Stimulated activated memory B cell treated with anti-CD40 and anti-IgM and Interleukin-4, amounts not matched to agents 10 μg/mL and 1 μg/mL and 100 μg/mL, for 72 hours (primary cell): ENCODE results near the gene AK3.
A peak's percentile ranks its signal among the peaks of the same experiment; 100 is the strongest.

Experiments
- ATAC-seq: fragments of 150-1000 bp; cut with Tn5 transposase; 2 replicates; pipeline ENCODE4 v1.10.0; 2021
- H3K27ac Mint-ChIP-seq: one replicate; pipeline ENCODE4 v1.8.0; 2022; ENCODE audit warnings: mild to moderate bottlenecking, mixed read lengths
- H3K27me3 Mint-ChIP-seq: one replicate; pipeline ENCODE4 v1.8.0; 2022; ENCODE audit warnings: mixed read lengths
- H3K36me3 Mint-ChIP-seq: one replicate; pipeline ENCODE4 v1.8.0; 2022; ENCODE audit warnings: mixed read lengths
- H3K4me1 Mint-ChIP-seq: one replicate; pipeline ENCODE4 v1.8.0; 2022; ENCODE audit warnings: mixed read lengths
- H3K4me3 Mint-ChIP-seq: one replicate; pipeline ENCODE4 v1.8.0; 2022; ENCODE audit warnings: mild to moderate bottlenecking, moderate library complexity, mixed read lengths
- H3K9me3 Mint-ChIP-seq: one replicate; pipeline ENCODE4 v1.8.0; 2022; ENCODE audit warnings: mixed read lengths

The AK3 gene

GRCh38 chr9:4738866-4739586, 2.0 kb downstream of the AK3 start:
- Mint-ChIP-seq H3K4me1 (peaks cover 37% of the 10 kb centered on the region), H3K36me3 (peaks cover 8% of the 10 kb centered on the region), H3K27me3 (no peaks in the 10 kb centered on the region), H3K9me3 (no peaks in the 10 kb centered on the region), H3K27ac (peak overlapping the region; percentile 89), H3K4me3 (peak overlapping the region; percentile 88)
- ATAC-seq, result no peak

- ATAC-seq, result no peak
- Mint-ChIP-seq H3K9me3 (no peaks in the 10 kb centered on the region), H3K27ac (no peak overlapping the region), H3K27me3 (no peaks in the 10 kb centered on the region), H3K4me3 (no peak overlapping the region), H3K36me3 (peaks cover 16% of the 10 kb centered on the region), H3K4me1 (peaks cover 42% of the 10 kb centered on the region)
These were observed 6.9 kb downstream of the AK3 start for GRCh38 chr9:4734150-4734549.

GRCh38 chr9:4732890-4733289, 8.1 kb downstream of the AK3 start:
- no peak overlapping the region for H3K27ac Mint-ChIP-seq
- no peak overlapping the region for H3K4me3 Mint-ChIP-seq
- H3K4me1 Mint-ChIP-seq, result peaks cover 40% of the 10 kb centered on the region

DNA sequence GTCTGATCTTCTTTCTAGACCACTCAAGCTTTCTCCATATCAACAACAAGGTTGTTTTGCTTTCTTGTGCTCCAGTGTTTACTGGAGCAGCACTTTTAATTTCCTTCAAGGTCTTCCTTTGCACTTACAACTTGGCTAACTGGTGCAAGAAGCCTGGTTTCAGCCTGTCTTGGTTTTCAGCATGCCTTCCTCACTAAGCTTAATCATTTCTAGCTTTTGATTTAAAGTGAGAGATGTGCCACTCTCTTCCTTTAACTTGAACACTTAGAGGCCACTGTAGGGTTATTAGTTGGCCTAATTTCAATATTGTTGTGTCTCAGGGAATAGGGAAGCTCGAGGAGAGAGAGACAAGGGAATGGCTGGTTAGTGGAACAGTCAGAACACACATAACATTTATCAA, 13.4 kb downstream of the AK3 start:
- H3K36me3 Mint-ChIP-seq, result peaks cover 19% of the 10 kb centered on the region
- H3K9me3 Mint-ChIP-seq, result no peaks in the 10 kb centered on the region
- no peaks in the 10 kb centered on the region for H3K27me3 Mint-ChIP-seq
- H3K27ac Mint-ChIP-seq, result no peak overlapping the region
- ATAC-seq, result no peak
- H3K4me1 Mint-ChIP-seq, result peaks cover 33% of the 10 kb centered on the region
- H3K4me3 Mint-ChIP-seq, result no peak overlapping the region

More at GRCh38 chr9:4732890-4733289, 8.1 kb downstream of the AK3 start:
- Mint-ChIP-seq H3K9me3 (no peaks in the 10 kb centered on the region), H3K27me3 (no peaks in the 10 kb centered on the region), H3K36me3 (peaks cover 16% of the 10 kb centered on the region)
- no peak for ATAC-seq

DNA sequence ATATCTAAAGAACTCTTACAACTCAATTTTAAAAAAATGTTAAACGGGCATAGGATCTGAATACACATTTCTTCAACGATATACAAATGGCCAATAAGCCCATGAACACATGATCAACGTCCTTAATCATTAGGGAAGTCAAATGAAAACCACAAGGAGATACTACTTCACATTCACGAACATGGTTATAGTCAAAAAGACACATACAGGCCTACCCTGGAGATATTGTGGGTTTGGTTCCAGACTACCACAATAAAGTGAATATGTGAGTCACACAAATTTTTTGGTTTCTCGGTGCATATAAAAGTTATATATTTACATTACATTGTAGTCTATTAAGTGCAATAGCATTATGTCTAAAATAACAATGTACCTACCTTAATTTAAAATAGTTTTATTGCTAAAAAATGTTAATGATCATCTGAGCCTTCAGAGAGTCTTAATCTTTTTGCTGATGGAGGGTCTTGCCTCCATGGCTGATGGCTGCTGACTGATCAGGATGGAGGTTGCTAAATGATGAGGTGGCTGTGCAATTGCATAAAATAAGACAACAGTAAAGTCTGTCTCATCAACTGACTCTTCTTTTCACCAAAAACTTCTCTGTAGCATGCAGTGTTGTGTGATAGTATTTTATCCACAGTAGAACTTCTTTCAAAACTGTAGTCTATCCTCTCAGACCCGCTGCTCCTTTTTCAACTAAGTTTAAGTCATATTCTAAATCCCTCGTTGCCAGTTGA, 15.1 kb downstream of the AK3 start:
- Mint-ChIP-seq H3K36me3 (peaks cover 34% of the 10 kb centered on the region), H3K27me3 (no peaks in the 10 kb centered on the region), H3K27ac (peak overlapping the region; percentile 42), H3K4me3 (no peak overlapping the region), H3K9me3 (no peaks in the 10 kb centered on the region), H3K4me1 (peaks cover 23% of the 10 kb centered on the region)
- ATAC-seq, result no peak

GRCh38 chr9:4721736-4722135, 19.3 kb downstream of the AK3 start:
- H3K9me3 Mint-ChIP-seq, result no peaks in the 10 kb centered on the region
- peaks cover 13% of the 10 kb centered on the region for H3K4me1 Mint-ChIP-seq
- no peak overlapping the region for H3K27ac Mint-ChIP-seq
- peaks cover 42% of the 10 kb centered on the region for H3K36me3 Mint-ChIP-seq
- ATAC-seq, result no peak
- no peaks in the 10 kb centered on the region for H3K27me3 Mint-ChIP-seq
- no peak overlapping the region for H3K4me3 Mint-ChIP-seq

GRCh38 chr9:4718911-4719310, 22.1 kb downstream of the AK3 start:
- H3K36me3 Mint-ChIP-seq, result peaks cover 44% of the 10 kb centered on the region
- no peak overlapping the region for H3K27ac Mint-ChIP-seq
- peaks cover 2% of the 10 kb centered on the region for H3K9me3 Mint-ChIP-seq
- no peaks in the 10 kb centered on the region for H3K4me1 Mint-ChIP-seq
- H3K4me3 Mint-ChIP-seq, result no peak overlapping the region
- no peak for ATAC-seq
- H3K27me3 Mint-ChIP-seq, result no peaks in the 10 kb centered on the region

GRCh38 chr9:4717815-4718214, 23.2 kb downstream of the AK3 start:
- no peak overlapping the region for H3K4me3 Mint-ChIP-seq
- peaks cover 5% of the 10 kb centered on the region for H3K9me3 Mint-ChIP-seq
- H3K27me3 Mint-ChIP-seq, result no peaks in the 10 kb centered on the region
- ATAC-seq, result no peak
- peaks cover 48% of the 10 kb centered on the region for H3K36me3 Mint-ChIP-seq
- H3K4me1 Mint-ChIP-seq, result no peaks in the 10 kb centered on the region
- H3K27ac Mint-ChIP-seq, result no peak overlapping the region

DNA sequence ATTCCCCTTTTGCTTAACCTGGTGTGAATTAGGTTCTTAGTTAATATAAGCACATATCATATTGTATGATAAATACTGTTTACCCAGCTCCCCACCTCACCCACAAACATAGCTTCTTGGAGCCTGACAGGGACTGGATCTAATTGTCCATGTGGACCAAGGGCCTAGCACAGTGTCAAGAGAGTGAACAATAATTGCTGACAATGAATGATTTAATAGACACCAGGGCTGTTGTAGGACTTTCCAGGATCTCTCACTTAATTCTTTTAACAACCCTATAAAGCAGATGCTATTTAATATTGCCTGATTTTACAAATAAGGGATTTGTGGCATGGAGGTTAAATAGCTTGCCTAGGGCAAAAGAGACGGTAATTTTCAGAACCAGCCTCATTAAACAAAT, 24.8 kb downstream of the AK3 start:
- Mint-ChIP-seq H3K27ac (no peak overlapping the region), H3K27me3 (no peaks in the 10 kb centered on the region), H3K4me1 (no peaks in the 10 kb centered on the region), H3K36me3 (peaks cover 45% of the 10 kb centered on the region), H3K9me3 (peaks cover 5% of the 10 kb centered on the region), H3K4me3 (no peak overlapping the region)
- ATAC-seq, result no peak

GRCh38 chr9:4714266-4715016, 26.6 kb downstream of the AK3 start:
- Mint-ChIP-seq H3K27me3 (no peaks in the 10 kb centered on the region), H3K4me1 (no peaks in the 10 kb centered on the region), H3K27ac (no peak overlapping the region), H3K4me3 (no peak overlapping the region), H3K36me3 (peaks cover 47% of the 10 kb centered on the region), H3K9me3 (peaks cover 5% of the 10 kb centered on the region)
- ATAC-seq, result no peak

GRCh38 chr9:4713849-4714248, 27.2 kb downstream of the AK3 start:
- no peaks in the 10 kb centered on the region for H3K4me1 Mint-ChIP-seq
- H3K36me3 Mint-ChIP-seq, result peaks cover 47% of the 10 kb centered on the region
- no peak overlapping the region for H3K27ac Mint-ChIP-seq
- H3K9me3 Mint-ChIP-seq, result peaks cover 5% of the 10 kb centered on the region
- no peaks in the 10 kb centered on the region for H3K27me3 Mint-ChIP-seq
- ATAC-seq, result no peak
- H3K4me3 Mint-ChIP-seq, result no peak overlapping the region

DNA sequence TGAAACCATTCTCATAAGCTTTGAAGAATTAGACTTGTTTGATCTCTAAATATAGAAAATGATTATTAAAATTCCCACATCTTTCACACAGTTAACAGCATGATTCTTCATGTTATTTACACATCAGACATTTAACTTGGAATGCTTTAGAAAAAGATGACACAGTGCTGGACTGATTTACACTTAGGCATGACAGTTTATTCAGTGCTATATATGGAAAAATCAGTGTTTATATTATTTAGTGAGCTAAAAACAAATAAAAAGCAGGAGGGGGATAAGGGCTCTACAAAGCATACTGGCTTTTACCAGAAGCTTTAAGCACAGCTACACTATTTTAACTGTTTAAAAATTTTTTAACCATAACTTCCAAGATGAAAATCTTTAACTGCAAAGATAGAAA, 31.6 kb downstream of the AK3 start:
- no peak overlapping the region for H3K27ac Mint-ChIP-seq
- no peaks in the 10 kb centered on the region for H3K4me1 Mint-ChIP-seq
- H3K36me3 Mint-ChIP-seq, result peaks cover 42% of the 10 kb centered on the region
- H3K9me3 Mint-ChIP-seq, result peaks cover 5% of the 10 kb centered on the region
- H3K27me3 Mint-ChIP-seq, result no peaks in the 10 kb centered on the region
- no peak overlapping the region for H3K4me3 Mint-ChIP-seq
- ATAC-seq, result no peak

DNA sequence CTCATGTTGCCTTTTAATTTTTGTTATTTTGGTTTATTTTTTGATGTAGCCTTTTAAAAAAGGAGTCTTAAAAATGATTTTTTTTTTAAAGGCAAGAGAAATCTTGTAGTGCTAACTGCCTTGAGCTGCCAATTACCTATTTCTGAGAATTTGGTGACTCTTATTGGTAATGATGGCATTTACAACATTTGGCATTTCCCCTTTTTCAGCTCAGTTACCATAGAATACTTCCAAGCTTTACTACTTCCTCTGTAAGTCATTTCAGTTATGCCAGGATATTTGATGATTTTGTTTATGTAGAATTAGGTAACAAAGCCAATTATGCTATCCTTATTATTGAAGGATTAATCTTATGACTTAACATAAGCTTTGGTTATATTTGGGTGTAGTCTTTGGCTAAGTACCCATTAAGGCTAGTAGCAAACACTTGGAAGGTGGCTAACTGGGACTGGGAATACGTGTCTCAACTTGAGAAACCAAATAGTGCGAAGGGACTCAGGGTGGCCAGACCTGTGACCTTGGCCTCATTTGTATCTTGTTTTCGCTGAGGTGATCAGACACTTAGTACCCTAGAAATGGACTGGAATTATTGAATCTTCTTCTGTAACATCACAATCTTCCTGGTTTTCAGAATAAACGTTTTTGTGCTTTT, 33.9 kb downstream of the AK3 start:
- Mint-ChIP-seq H3K9me3 (no peaks in the 10 kb centered on the region), H3K36me3 (peaks cover 42% of the 10 kb centered on the region), H3K27me3 (no peaks in the 10 kb centered on the region), H3K4me3 (no peak overlapping the region), H3K27ac (no peak overlapping the region), H3K4me1 (no peaks in the 10 kb centered on the region)
- ATAC-seq, result no peak

- no peaks in the 10 kb centered on the region for H3K9me3 Mint-ChIP-seq
- no peak for ATAC-seq
- peaks cover 44% of the 10 kb centered on the region for H3K36me3 Mint-ChIP-seq
- H3K4me1 Mint-ChIP-seq, result peaks cover 7% of the 10 kb centered on the region
- H3K4me3 Mint-ChIP-seq, result no peak overlapping the region
- peak overlapping the region; percentile 11 for H3K27ac Mint-ChIP-seq
- H3K27me3 Mint-ChIP-seq, result no peaks in the 10 kb centered on the region
These were observed 35.0 kb downstream of the AK3 start for GRCh38 chr9:4706021-4706420.

DNA sequence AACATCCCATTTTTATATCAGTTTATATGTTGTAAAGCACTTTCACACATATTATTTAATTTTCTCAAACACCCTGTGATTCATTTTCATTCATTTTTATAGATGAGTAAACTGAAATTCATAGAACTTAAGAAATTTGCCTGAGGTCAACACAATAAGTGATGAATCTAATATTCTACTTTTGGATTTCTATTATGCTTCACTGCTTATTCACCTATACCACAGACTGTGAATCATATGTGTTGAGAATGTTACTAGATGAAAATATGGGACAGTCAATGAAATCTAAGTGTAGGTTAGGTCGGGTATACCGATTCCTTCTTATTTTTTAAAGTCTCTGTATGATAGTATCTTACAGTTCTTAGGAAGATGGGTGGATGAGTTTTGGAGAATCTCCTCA, 36.9 kb downstream of the AK3 start:
- H3K4me1 Mint-ChIP-seq, result peaks cover 7% of the 10 kb centered on the region
- H3K9me3 Mint-ChIP-seq, result no peaks in the 10 kb centered on the region
- H3K36me3 Mint-ChIP-seq, result peaks cover 39% of the 10 kb centered on the region
- H3K27ac Mint-ChIP-seq, result no peak overlapping the region
- no peak for ATAC-seq
- H3K4me3 Mint-ChIP-seq, result no peak overlapping the region
- H3K27me3 Mint-ChIP-seq, result no peaks in the 10 kb centered on the region
